ENCODE data around the gene VKORC1.

VKORC1 gene

DNA sequence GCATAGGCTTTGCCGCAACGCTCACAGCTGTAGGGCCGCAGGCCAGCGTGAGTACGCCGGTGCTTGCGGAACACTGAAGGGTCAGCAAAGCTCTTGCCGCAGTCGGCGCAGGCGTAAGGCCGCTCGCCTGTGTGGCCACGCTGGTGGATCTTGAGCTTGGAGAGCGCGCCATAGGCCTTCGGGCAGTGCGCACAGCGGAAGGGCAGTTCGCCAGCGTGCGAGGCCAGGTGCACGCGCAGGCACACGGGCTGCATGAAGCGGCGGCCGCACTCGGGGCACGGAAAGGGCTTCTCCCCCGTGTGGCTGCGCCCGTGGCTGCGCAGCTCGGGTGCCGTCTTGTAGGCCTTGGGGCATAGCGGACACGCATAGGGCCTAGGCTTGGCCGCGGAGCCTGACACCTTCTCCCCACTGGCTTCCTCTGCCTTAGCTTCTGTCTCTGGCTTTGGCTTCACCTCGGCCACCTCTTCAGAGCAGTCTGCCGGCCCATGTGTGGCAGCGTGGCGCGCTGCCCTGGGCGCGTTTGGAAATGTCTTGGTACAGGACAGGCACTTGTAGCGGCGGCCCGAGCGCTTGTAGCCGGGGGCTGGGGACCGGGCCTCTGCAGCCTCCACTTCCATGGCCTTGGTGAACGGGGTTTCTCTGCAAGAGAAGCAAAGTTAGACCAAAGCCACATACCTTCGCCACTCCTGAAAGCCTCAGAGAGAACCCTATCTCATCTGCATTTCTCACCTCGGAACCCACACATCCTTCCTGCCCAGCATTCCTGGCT, 30.6 kb downstream of the VKORC1 start:
- Histone ChIP-seq H3K9me3 (ENCODE audit: control insufficient read depth in 1 of 2, low read length in 2 of 2) (no peaks in the 10 kb centered on the region), H3K4me3 (ENCODE audit: low read depth in 1 of 2, low read length in 2 of 2) (peak overlapping the region in 1 of 2 donors; percentile 43), H3K27ac (ENCODE audit: low read depth, low read length) (no peak overlapping the region), H3K4me1 (ENCODE audit: control insufficient read depth in 1 of 2, insufficient read depth in 2 of 2, low read length in 2 of 2) (peaks cover 8 to 11% of the 10 kb centered on the region in 2 donors), H3K36me3 (ENCODE audit: control insufficient read depth in 1 of 2, insufficient read depth in 2 of 2, low read length in 2 of 2) (peaks cover 0 to 21% of the 10 kb centered on the region in 2 donors), H3K9ac (ENCODE audit: low read depth in 1 of 2, low read length in 2 of 2) (no peak overlapping the region), H3K27me3 (ENCODE audit: control insufficient read depth in 1 of 2, insufficient read depth in 2 of 2, low read length in 2 of 2) (no peaks in the 10 kb centered on the region)

GRCh38 chr16:31063495-31063842, 31.1 kb downstream of the VKORC1 start:
- peaks cover 0 to 21% of the 10 kb centered on the region in 2 donors for H3K36me3 ChIP-seq (ENCODE audit: control insufficient read depth in 1 of 2, insufficient read depth in 2 of 2, low read length in 2 of 2)
- no peak overlapping the region for H3K9ac ChIP-seq (ENCODE audit: low read depth in 1 of 2, low read length in 2 of 2)
- peak overlapping the region in 1 of 2 donors; percentile 43 for H3K4me3 ChIP-seq (ENCODE audit: low read depth in 1 of 2, low read length in 2 of 2)
- H3K27ac ChIP-seq (ENCODE audit: low read depth, low read length): no peak overlapping the region
- H3K27me3 ChIP-seq (ENCODE audit: control insufficient read depth in 1 of 2, insufficient read depth in 2 of 2, low read length in 2 of 2): no peaks in the 10 kb centered on the region
- no peaks in the 10 kb centered on the region for H3K9me3 ChIP-seq (ENCODE audit: control insufficient read depth in 1 of 2, low read length in 2 of 2)
- H3K4me1 ChIP-seq (ENCODE audit: control insufficient read depth in 1 of 2, insufficient read depth in 2 of 2, low read length in 2 of 2): peaks cover 8 to 11% of the 10 kb centered on the region in 2 donors

GRCh38 chr16:31061813-31062440, 32.7 kb downstream of the VKORC1 start:
- H3K27me3 ChIP-seq (ENCODE audit: control insufficient read depth in 1 of 2, insufficient read depth in 2 of 2, low read length in 2 of 2): no peaks in the 10 kb centered on the region
- peaks cover 0 to 21% of the 10 kb centered on the region in 2 donors for H3K36me3 ChIP-seq (ENCODE audit: control insufficient read depth in 1 of 2, insufficient read depth in 2 of 2, low read length in 2 of 2)
- no peak overlapping the region for H3K4me3 ChIP-seq (ENCODE audit: low read depth in 1 of 2, low read length in 2 of 2)
- H3K4me1 ChIP-seq (ENCODE audit: control insufficient read depth in 1 of 2, insufficient read depth in 2 of 2, low read length in 2 of 2): peaks cover 8 to 11% of the 10 kb centered on the region in 2 donors
- H3K9me3 ChIP-seq (ENCODE audit: control insufficient read depth in 1 of 2, low read length in 2 of 2): no peaks in the 10 kb centered on the region
- no peak overlapping the region for H3K27ac ChIP-seq (ENCODE audit: low read depth, low read length)
- no peak overlapping the region for H3K9ac ChIP-seq (ENCODE audit: low read depth in 1 of 2, low read length in 2 of 2)

DNA sequence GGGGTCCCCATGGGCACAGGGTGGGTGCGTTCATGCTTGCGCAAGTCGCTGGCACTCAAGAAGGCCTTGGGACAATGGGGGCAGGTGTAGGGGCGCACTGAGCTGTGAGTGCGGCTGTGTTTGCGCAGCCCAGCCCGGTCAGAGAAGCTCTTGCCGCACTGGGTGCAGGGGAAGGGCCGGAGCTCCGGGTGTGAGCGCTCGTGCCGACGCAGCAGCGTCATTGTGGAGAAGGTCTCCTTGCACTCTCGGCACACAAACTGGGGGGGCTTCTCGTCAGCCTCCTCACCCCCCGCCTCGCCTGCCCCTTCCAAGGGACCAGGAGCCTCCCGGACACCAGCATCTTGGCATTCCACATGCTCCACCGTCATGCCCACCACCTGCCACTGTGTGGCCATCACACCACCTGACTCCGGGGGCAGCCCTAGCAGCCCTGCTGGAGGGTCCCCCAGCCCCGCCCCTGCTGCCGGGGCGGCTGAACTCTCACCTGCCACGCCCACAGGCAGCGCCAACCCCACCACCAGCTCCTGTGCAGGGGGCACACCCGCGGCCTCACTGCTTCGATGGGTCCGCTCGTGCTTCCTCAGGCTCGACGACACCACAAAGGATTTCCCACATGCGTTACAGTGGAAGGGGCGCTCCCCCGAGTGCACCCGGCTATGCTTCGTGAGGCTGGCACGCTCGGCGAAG, 33.3 kb downstream of the VKORC1 start:
- Histone ChIP-seq H3K9ac (ENCODE audit: low read depth in 1 of 2, low read length in 2 of 2) (no peak overlapping the region), H3K9me3 (ENCODE audit: control insufficient read depth in 1 of 2, low read length in 2 of 2) (no peaks in the 10 kb centered on the region), H3K4me1 (ENCODE audit: control insufficient read depth in 1 of 2, insufficient read depth in 2 of 2, low read length in 2 of 2) (peaks cover 8 to 11% of the 10 kb centered on the region in 2 donors), H3K4me3 (ENCODE audit: low read depth in 1 of 2, low read length in 2 of 2) (no peak overlapping the region), H3K36me3 (ENCODE audit: control insufficient read depth in 1 of 2, insufficient read depth in 2 of 2, low read length in 2 of 2) (peaks cover 0 to 21% of the 10 kb centered on the region in 2 donors), H3K27me3 (ENCODE audit: control insufficient read depth in 1 of 2, insufficient read depth in 2 of 2, low read length in 2 of 2) (no peaks in the 10 kb centered on the region), H3K27ac (ENCODE audit: low read depth, low read length) (no peak overlapping the region)

- Histone ChIP-seq H3K27me3 (ENCODE audit: control insufficient read depth in 1 of 2, insufficient read depth in 2 of 2, low read length in 2 of 2) (no peaks in the 10 kb centered on the region), H3K27ac (ENCODE audit: low read depth, low read length) (no peak overlapping the region), H3K9me3 (ENCODE audit: control insufficient read depth in 1 of 2, low read length in 2 of 2) (no peaks in the 10 kb centered on the region), H3K9ac (ENCODE audit: low read depth in 1 of 2, low read length in 2 of 2) (no peak overlapping the region), H3K4me3 (ENCODE audit: low read depth in 1 of 2, low read length in 2 of 2) (no peak overlapping the region), H3K4me1 (ENCODE audit: control insufficient read depth in 1 of 2, insufficient read depth in 2 of 2, low read length in 2 of 2) (no peaks in the 10 kb centered on the region), H3K36me3 (ENCODE audit: control insufficient read depth in 1 of 2, insufficient read depth in 2 of 2, low read length in 2 of 2) (no peaks in the 10 kb centered on the region)
Measured at GRCh38 chr16:31055613-31056012, 39.0 kb downstream of the VKORC1 start.

DNA sequence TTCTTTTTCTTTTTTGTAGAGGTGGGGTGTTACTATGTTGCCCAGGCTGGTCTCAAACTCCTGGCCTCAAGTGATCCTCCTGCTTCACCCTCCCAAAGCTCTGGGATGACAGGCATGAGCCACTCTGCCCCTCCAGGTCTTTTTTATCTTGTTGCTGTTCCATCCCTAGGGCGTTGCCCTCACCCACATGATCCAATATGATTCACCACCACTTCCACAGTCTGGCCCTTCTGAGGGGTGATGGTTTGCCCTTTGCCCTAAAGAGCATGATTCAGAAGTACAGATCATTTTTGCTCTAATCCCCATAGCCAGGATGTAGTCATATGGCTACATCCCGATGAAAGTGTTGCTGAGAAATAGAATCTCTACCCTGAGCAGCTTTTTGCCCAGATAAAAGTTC, 42.5 kb downstream of the VKORC1 start:
- Histone ChIP-seq H3K9me3 (ENCODE audit: control insufficient read depth in 1 of 2, low read length in 2 of 2) (no peaks in the 10 kb centered on the region), H3K27me3 (ENCODE audit: control insufficient read depth in 1 of 2, insufficient read depth in 2 of 2, low read length in 2 of 2) (no peaks in the 10 kb centered on the region), H3K4me3 (ENCODE audit: low read depth in 1 of 2, low read length in 2 of 2) (no peak overlapping the region), H3K27ac (ENCODE audit: low read depth, low read length) (no peak overlapping the region), H3K4me1 (ENCODE audit: control insufficient read depth in 1 of 2, insufficient read depth in 2 of 2, low read length in 2 of 2) (no peaks in the 10 kb centered on the region), H3K36me3 (ENCODE audit: control insufficient read depth in 1 of 2, insufficient read depth in 2 of 2, low read length in 2 of 2) (no peaks in the 10 kb centered on the region), H3K9ac (ENCODE audit: low read depth in 1 of 2, low read length in 2 of 2) (no peak overlapping the region)

GRCh38 chr16:31050280-31051030, 44.1 kb downstream of the VKORC1 start:
- Histone ChIP-seq H3K4me3 (ENCODE audit: low read depth in 1 of 2, low read length in 2 of 2) (no peak overlapping the region), H3K36me3 (ENCODE audit: control insufficient read depth in 1 of 2, insufficient read depth in 2 of 2, low read length in 2 of 2) (no peaks in the 10 kb centered on the region), H3K9me3 (ENCODE audit: control insufficient read depth in 1 of 2, low read length in 2 of 2) (no peaks in the 10 kb centered on the region), H3K9ac (ENCODE audit: low read depth in 1 of 2, low read length in 2 of 2) (no peak overlapping the region), H3K4me1 (ENCODE audit: control insufficient read depth in 1 of 2, insufficient read depth in 2 of 2, low read length in 2 of 2) (no peaks in the 10 kb centered on the region), H3K27ac (ENCODE audit: low read depth, low read length) (no peak overlapping the region), H3K27me3 (ENCODE audit: control insufficient read depth in 1 of 2, insufficient read depth in 2 of 2, low read length in 2 of 2) (no peaks in the 10 kb centered on the region)

GRCh38 chr16:31043898-31044481, 50.6 kb downstream of the VKORC1 start:
- H3K9me3 ChIP-seq (ENCODE audit: control insufficient read depth in 1 of 2, low read length in 2 of 2): no peaks in the 10 kb centered on the region
- no peak overlapping the region for H3K4me3 ChIP-seq (ENCODE audit: low read depth in 1 of 2, low read length in 2 of 2)
- H3K9ac ChIP-seq (ENCODE audit: low read depth in 1 of 2, low read length in 2 of 2): no peak overlapping the region
- no peak overlapping the region for H3K27ac ChIP-seq (ENCODE audit: low read depth, low read length)
- peaks cover 4 to 14% of the 10 kb centered on the region in 2 donors for H3K4me1 ChIP-seq (ENCODE audit: control insufficient read depth in 1 of 2, insufficient read depth in 2 of 2, low read length in 2 of 2)
- H3K27me3 ChIP-seq (ENCODE audit: control insufficient read depth in 1 of 2, insufficient read depth in 2 of 2, low read length in 2 of 2): no peaks in the 10 kb centered on the region
- H3K36me3 ChIP-seq (ENCODE audit: control insufficient read depth in 1 of 2, insufficient read depth in 2 of 2, low read length in 2 of 2): peaks cover 14 to 28% of the 10 kb centered on the region in 2 donors

- peaks cover 20 to 35% of the 10 kb centered on the region in 2 donors for H3K36me3 ChIP-seq (ENCODE audit: control insufficient read depth in 1 of 2, insufficient read depth in 2 of 2, low read length in 2 of 2)
- no peaks in the 10 kb centered on the region for H3K9me3 ChIP-seq (ENCODE audit: control insufficient read depth in 1 of 2, low read length in 2 of 2)
- H3K27me3 ChIP-seq (ENCODE audit: control insufficient read depth in 1 of 2, insufficient read depth in 2 of 2, low read length in 2 of 2): no peaks in the 10 kb centered on the region
- H3K4me3 ChIP-seq (ENCODE audit: low read depth in 1 of 2, low read length in 2 of 2): no peak overlapping the region
- peaks cover 4 to 14% of the 10 kb centered on the region in 2 donors for H3K4me1 ChIP-seq (ENCODE audit: control insufficient read depth in 1 of 2, insufficient read depth in 2 of 2, low read length in 2 of 2)
- no peak overlapping the region for H3K9ac ChIP-seq (ENCODE audit: low read depth in 1 of 2, low read length in 2 of 2)
- no peak overlapping the region for H3K27ac ChIP-seq (ENCODE audit: low read depth, low read length)
Measured at GRCh38 chr16:31043352-31043751, 51.2 kb downstream of the VKORC1 start.
